HepG2 (cell line): ENCODE results near the gene PGC. TPM values are rescaled to one million over a fixed set of nuclear protein-coding genes. Genes with fewer than 3 reads are reported as not detected.

Experiments used
- BCL3 ChIP-seq: sonication (generic); formaldehyde crosslinking; IDR thresholded peaks from 2 replicates; pipeline ENCODE4 v1.5.1; 2020; ENCODE audit warnings: mild to moderate bottlenecking, missing genetic modification reagents, moderate library complexity
- HDAC1 ChIP-seq: sonication (generic); formaldehyde crosslinking; IDR thresholded peaks from 2 replicates; pipeline ENCODE4 v1.5.1; 2020; ENCODE audit warnings: mild to moderate bottlenecking, missing genetic modification reagents
- RBFOX2 ChIP-seq: fragments of 200-400 bp; formaldehyde crosslinking; IDR thresholded peaks from 2 replicates; pipeline ENCODE4 v1.6.1; 2017; ENCODE audit warnings: low read depth, mild to moderate bottlenecking, low read length
- SMAD1 ChIP-seq: sonication (generic); formaldehyde crosslinking; IDR thresholded peaks from 2 replicates; pipeline ENCODE4 v1.4.0; 2020; ENCODE audit warnings: missing genetic modification reagents, low read depth, mild to moderate bottlenecking, borderline replicate concordance
- SRSF4 ChIP-seq: fragments of 200-400 bp; formaldehyde crosslinking; IDR thresholded peaks from one replicate; pipeline ENCODE4 v1.6.1; 2018; ENCODE audit warnings: mild to moderate bottlenecking, low read depth, low read length, moderate library complexity; ENCODE audit not compliant: poor library complexity, severe bottlenecking
- YY1 ChIP-seq: IDR thresholded peaks from 2 replicates; pipeline ENCODE4 v1.6.1; 2011; ENCODE audit warnings: low read length, low read depth, moderate library complexity, mild to moderate bottlenecking; ENCODE audit not compliant: insufficient read depth, insufficient replicate concordance
- ZFAT ChIP-seq: sonication (generic); formaldehyde crosslinking; conservative IDR thresholded peaks from 2 replicates; pipeline ENCODE4 v1.8.1; 2023; ENCODE audit warnings: missing genetic modification reagents, inconsistent platforms
- ZNF331 ChIP-seq: sonication (generic); formaldehyde crosslinking; IDR thresholded peaks from 2 replicates; pipeline ENCODE4 v1.4.0; 2020; ENCODE audit warnings: missing genetic modification reagents
- ZSCAN20 ChIP-seq: sonication (generic); formaldehyde crosslinking; IDR thresholded peaks from 2 replicates; pipeline ENCODE4 v1.4.0; 2020; ENCODE audit warnings: missing genetic modification reagents, mild to moderate bottlenecking, borderline replicate concordance
- polyA plus RNA-seq, 8 experiments: library from polyadenylated mRNA; depleted of rRNA in 3 of 8; stranded (reverse) in 7 of 8; unstranded in 1 of 8; fragments of >200 nt; fragmentation: Illumina TruSeq in 4 of 8; extraction: Trizol in 4 of 8; gene quantifications; 2 replicates each; pipeline versions ENCODE4 v1.2.1 to v1.2.3, GENCODE V29; 2011 to 2016; ENCODE audit warnings: low read depth in 4 of 8, missing spikeins in 1 of 8, mixed read lengths in 1 of 8; ENCODE audit not compliant: insufficient read depth in 1 of 8
- total RNA-seq, 5 experiments: library from RNA; depleted of rRNA; stranded (reverse); fragments of >200 nt; fragmentation: Illumina TruSeq; extraction: Trizol; gene quantifications; 2 replicates each; pipeline ENCODE4 v1.2.3, GENCODE V29; 2016; ENCODE audit warnings: low read depth in 1 of 5
- TF ChIP-seq, protein P1 (sequence below): sonication (generic); formaldehyde crosslinking; IDR thresholded peaks from 2 replicates; pipeline ENCODE4 v1.9.0; 2021; ENCODE audit warnings: missing genetic modification reagents, borderline replicate concordance
- TF ChIP-seq, protein P2 (sequence below): IDR thresholded peaks from 2 replicates; pipeline ENCODE4 v1.6.1; 2016; ENCODE audit warnings: control low read depth
- TF ChIP-seq, protein P3 (sequence below): IDR thresholded peaks from 2 replicates; pipeline ENCODE4 v1.6.1; 2016; ENCODE audit warnings: missing compliant biosample characterization, missing genetic modification reagents, borderline replicate concordance
- TF ChIP-seq, protein P4 (sequence below): sonication (generic); formaldehyde crosslinking; IDR thresholded peaks from 2 replicates; pipeline ENCODE4 v1.5.0; 2020; ENCODE audit warnings: mild to moderate bottlenecking, missing genetic modification reagents, borderline replicate concordance
- TF ChIP-seq, protein P5 (sequence below): sonication (generic); formaldehyde crosslinking; IDR thresholded peaks from 2 replicates; pipeline ENCODE4 v1.5.1; 2020; ENCODE audit warnings: mild to moderate bottlenecking, missing genetic modification reagents, moderate library complexity

Gene PGC
- total and polyA plus RNA-seq, 2 of the 13 experiments (the other 11 are each of a cell fraction or from before 2014, with no cell fraction given): 426 to 502 TPM

DNA sequence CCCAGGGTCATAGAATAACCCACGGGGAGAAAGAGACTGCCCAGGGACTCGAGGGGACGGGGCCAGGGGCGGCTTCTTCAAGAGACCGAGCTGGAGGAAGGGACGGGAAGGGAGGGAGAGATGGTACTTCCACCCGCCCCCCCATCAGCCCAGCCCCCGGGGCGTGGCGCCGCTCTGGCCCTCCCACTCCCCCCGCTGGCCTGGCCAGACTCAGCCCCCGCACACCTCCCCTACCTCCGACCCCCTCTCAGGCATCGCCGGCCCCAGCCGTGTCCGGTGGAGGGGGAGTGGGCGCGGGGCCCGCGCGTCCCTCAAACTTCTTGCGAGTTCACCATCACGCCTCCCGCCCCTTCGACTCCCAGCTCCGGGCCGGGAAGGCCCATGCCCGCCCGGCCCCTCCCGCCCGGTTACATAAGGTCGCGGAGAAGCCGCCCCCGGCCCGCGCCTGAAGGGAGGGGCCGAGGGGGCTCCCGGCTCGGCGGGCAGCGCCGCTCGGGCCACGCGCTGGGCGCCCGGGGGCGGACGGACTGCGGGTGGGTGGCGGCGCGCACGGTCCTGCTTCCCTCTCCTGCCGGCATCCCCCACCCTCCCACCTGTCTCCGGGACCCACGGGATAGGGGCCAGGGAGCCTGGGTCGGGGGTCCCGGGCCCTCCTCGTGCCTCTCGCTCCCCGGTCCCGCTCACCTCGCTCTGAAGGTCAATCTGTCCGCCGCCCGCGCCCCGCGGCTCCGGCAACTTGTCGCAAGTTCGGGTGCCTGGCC is 12.4 kb downstream of the PGC start (continued):
- TF ChIP-seq BCL3 (CRISPR knock-in tag): no peak
- TF ChIP-seq, protein P1, sequence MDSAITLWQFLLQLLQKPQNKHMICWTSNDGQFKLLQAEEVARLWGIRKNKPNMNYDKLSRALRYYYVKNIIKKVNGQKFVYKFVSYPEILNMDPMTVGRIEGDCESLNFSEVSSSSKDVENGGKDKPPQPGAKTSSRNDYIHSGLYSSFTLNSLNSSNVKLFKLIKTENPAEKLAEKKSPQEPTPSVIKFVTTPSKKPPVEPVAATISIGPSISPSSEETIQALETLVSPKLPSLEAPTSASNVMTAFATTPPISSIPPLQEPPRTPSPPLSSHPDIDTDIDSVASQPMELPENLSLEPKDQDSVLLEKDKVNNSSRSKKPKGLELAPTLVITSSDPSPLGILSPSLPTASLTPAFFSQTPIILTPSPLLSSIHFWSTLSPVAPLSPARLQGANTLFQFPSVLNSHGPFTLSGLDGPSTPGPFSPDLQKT (CRISPR knock-in tag): no peak
- TF ChIP-seq, protein P2, sequence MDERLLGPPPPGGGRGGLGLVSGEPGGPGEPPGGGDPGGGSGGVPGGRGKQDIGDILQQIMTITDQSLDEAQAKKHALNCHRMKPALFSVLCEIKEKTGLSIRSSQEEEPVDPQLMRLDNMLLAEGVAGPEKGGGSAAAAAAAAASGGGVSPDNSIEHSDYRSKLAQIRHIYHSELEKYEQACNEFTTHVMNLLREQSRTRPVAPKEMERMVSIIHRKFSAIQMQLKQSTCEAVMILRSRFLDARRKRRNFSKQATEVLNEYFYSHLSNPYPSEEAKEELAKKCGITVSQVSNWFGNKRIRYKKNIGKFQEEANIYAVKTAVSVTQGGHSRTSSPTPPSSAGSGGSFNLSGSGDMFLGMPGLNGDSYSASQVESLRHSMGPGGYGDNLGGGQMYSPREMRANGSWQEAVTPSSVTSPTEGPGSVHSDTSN: no peak
- no peak for TF ChIP-seq ZFAT (CRISPR knock-in tag)
- TF ChIP-seq YY1: no peak
- no peak for TF ChIP-seq SMAD1
- TF ChIP-seq, protein P3, sequence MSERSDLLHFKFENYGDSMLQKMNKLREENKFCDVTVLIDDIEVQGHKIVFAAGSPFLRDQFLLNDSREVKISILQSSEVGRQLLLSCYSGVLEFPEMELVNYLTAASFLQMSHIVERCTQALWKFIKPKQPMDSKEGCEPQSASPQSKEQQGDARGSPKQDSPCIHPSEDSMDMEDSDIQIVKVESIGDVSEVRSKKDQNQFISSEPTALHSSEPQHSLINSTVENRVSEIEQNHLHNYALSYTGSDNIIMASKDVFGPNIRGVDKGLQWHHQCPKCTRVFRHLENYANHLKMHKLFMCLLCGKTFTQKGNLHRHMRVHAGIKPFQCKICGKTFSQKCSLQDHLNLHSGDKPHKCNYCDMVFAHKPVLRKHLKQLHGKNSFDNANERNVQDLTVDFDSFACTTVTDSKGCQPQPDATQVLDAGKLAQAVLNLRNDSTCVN (CRISPR knock-in tag): peak; percentile 50; the same call in 1 of the 2 replicates
- peak; percentile 22; the same call in 1 of the 2 replicates for TF ChIP-seq HDAC1 (CRISPR knock-in tag)
- TF ChIP-seq, protein P4, sequence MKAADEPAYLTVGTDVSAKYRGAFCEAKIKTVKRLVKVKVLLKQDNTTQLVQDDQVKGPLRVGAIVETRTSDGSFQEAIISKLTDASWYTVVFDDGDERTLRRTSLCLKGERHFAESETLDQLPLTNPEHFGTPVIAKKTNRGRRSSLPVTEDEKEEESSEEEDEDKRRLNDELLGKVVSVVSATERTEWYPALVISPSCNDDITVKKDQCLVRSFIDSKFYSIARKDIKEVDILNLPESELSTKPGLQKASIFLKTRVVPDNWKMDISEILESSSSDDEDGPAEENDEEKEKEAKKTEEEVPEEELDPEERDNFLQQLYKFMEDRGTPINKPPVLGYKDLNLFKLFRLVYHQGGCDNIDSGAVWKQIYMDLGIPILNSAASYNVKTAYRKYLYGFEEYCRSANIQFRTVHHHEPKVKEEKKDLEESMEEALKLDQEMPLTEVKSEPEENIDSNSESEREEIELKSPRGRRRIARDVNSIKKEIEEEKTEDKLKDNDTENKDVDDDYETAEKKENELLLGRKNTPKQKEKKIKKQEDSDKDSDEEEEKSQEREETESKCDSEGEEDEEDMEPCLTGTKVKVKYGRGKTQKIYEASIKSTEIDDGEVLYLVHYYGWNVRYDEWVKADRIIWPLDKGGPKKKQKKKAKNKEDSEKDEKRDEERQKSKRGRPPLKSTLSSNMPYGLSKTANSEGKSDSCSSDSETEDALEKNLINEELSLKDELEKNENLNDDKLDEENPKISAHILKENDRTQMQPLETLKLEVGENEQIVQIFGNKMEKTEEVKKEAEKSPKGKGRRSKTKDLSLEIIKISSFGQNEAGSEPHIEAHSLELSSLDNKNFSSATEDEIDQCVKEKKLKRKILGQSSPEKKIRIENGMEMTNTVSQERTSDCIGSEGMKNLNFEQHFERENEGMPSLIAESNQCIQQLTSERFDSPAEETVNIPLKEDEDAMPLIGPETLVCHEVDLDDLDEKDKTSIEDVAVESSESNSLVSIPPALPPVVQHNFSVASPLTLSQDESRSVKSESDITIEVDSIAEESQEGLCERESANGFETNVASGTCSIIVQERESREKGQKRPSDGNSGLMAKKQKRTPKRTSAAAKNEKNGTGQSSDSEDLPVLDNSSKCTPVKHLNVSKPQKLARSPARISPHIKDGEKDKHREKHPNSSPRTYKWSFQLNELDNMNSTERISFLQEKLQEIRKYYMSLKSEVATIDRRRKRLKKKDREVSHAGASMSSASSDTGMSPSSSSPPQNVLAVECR (CRISPR knock-in tag): no peak; the same call in 1 of the 2 replicates
- TF ChIP-seq ZSCAN20 (CRISPR knock-in tag): no peak
- TF ChIP-seq RBFOX2: peak; percentile 91
- TF ChIP-seq SRSF4: no peak
- TF ChIP-seq ZNF331 (CRISPR knock-in tag): no peak
- TF ChIP-seq, protein P5, sequence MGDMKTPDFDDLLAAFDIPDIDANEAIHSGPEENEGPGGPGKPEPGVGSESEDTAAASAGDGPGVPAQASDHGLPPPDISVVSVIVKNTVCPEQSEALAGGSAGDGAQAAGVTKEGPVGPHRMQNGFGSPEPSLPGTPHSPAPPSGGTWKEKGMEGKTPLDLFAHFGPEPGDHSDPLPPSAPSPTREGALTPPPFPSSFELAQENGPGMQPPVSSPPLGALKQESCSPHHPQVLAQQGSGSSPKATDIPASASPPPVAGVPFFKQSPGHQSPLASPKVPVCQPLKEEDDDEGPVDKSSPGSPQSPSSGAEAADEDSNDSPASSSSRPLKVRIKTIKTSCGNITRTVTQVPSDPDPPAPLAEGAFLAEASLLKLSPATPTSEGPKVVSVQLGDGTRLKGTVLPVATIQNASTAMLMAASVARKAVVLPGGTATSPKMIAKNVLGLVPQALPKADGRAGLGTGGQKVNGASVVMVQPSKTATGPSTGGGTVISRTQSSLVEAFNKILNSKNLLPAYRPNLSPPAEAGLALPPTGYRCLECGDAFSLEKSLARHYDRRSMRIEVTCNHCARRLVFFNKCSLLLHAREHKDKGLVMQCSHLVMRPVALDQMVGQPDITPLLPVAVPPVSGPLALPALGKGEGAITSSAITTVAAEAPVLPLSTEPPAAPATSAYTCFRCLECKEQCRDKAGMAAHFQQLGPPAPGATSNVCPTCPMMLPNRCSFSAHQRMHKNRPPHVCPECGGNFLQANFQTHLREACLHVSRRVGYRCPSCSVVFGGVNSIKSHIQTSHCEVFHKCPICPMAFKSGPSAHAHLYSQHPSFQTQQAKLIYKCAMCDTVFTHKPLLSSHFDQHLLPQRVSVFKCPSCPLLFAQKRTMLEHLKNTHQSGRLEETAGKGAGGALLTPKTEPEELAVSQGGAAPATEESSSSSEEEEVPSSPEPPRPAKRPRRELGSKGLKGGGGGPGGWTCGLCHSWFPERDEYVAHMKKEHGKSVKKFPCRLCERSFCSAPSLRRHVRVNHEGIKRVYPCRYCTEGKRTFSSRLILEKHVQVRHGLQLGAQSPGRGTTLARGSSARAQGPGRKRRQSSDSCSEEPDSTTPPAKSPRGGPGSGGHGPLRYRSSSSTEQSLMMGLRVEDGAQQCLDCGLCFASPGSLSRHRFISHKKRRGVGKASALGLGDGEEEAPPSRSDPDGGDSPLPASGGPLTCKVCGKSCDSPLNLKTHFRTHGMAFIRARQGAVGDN: peak; percentile 72
